CD4-positive, alpha-beta memory T cell (primary cell): ENCODE results near the gene TUBD1. TPM values are rescaled to one million over a fixed set of nuclear protein-coding genes. Genes with fewer than 3 reads are reported as not detected.

ENCODE experiments used
- CTCF ChIA-PET: fragments of 350-600 bp; sonication (Branson Sonifier 250); formaldehyde crosslinking; loops from one replicate; lab custom pipeline; 2021; ENCODE audit warnings: inconsistent platforms; ENCODE audit not compliant: partially characterized antibody; lab: Charles Lee
- POLR2A ChIA-PET: fragments of 350-600 bp; sonication (Branson Sonifier 250); formaldehyde crosslinking; loops from one replicate; lab custom pipeline; 2021; ENCODE audit not compliant: partially characterized antibody; lab: Charles Lee
- DNase-seq, 5 donors: peaks; one replicate each; pipeline versions ENCODE4 v3.0.0 to v3.0.0-alpha.2; 2020 to 2022; ENCODE audit warnings: mixed read lengths in 1 of 5
- H3K27ac ChIP-seq: one replicate; pipeline ENCODE4 v1.7.0; 2013; ENCODE audit warnings: low read depth, low read length
- H3K27me3 ChIP-seq: 2 replicates; pipeline ENCODE4 v1.7.0; 2013; ENCODE audit warnings: mild to moderate bottlenecking, low read length, moderate library complexity; ENCODE audit not compliant: insufficient read depth
- H3K36me3 ChIP-seq: 2 replicates; pipeline ENCODE4 v1.7.0; 2013; ENCODE audit warnings: mild to moderate bottlenecking, low read length, moderate library complexity; ENCODE audit not compliant: insufficient read depth
- H3K4me1 ChIP-seq: 2 replicates; pipeline ENCODE4 v1.7.0; 2013; ENCODE audit warnings: mild to moderate bottlenecking, low read length, moderate library complexity; ENCODE audit not compliant: insufficient read depth
- H3K4me3 ChIP-seq, 2 donors: one replicate each; pipeline ENCODE4 v1.7.0; 2013; ENCODE audit warnings: low read length in 2 of 2, mild to moderate bottlenecking in 1 of 2
- H3K9me3 ChIP-seq, 2 donors: one replicate each; pipeline ENCODE4 v1.7.0; 2013; ENCODE audit warnings: low read length in 2 of 2, control low read depth in 1 of 2; ENCODE audit not compliant: control insufficient read depth in 1 of 2
- H3K27ac Mint-ChIP-seq, 7 donors: one replicate each; pipeline ENCODE4 v1.8.0; 2020 to 2021; ENCODE audit warnings: mixed read lengths in 7 of 7, mild to moderate bottlenecking in 6 of 7, inconsistent platforms in 3 of 7, moderate library complexity in 3 of 7
- H3K27me3 Mint-ChIP-seq, 2 donors: one replicate each; pipeline ENCODE4 v1.8.0; 2020 to 2021; ENCODE audit warnings: mixed read lengths in 2 of 2
- H3K36me3 Mint-ChIP-seq, 2 donors: one replicate each; pipeline ENCODE4 v1.8.0; 2020 to 2021; ENCODE audit warnings: mixed read lengths in 2 of 2, inconsistent platforms in 1 of 2, mild to moderate bottlenecking in 1 of 2
- H3K4me1 Mint-ChIP-seq, 4 donors: one replicate each; pipeline ENCODE4 v1.8.0; 2020 to 2021; ENCODE audit warnings: mixed read lengths in 4 of 4, mild to moderate bottlenecking in 1 of 4
- H3K4me3 Mint-ChIP-seq, 8 donors: one replicate each; pipeline ENCODE4 v1.8.0; 2020 to 2021; ENCODE audit warnings: mixed read lengths in 8 of 8, mild to moderate bottlenecking in 7 of 8, moderate library complexity in 6 of 8, inconsistent platforms in 3 of 8
- H3K9me3 Mint-ChIP-seq, 8 donors: one replicate each; pipeline ENCODE4 v1.8.0; 2020 to 2021; ENCODE audit warnings: mixed read lengths in 8 of 8, mild to moderate bottlenecking in 5 of 8, inconsistent platforms in 3 of 8, moderate library complexity in 1 of 8
- intact Hi-C: fragments of 100-400 bp; cut with micrococcal nuclease; formaldehyde crosslinking; loops from one replicate; pipeline ENCODE4 v1.15.1; 2023
- microRNA-seq: library from miRNA; unstranded; fragments of <30 nt; microRNA quantifications from one replicate; pipeline ENCODE4 v1.2.0, GENCODE V29; 2021; ENCODE audit warnings: borderline replicate concordance, borderline number of aligned reads, borderline microRNAs expressed, mixed read lengths
- polyA plus RNA-seq, 2 donors: library from polyadenylated mRNA; unstranded; fragments of 300-500 nt; fragmentation: Illumina TruSeq; gene quantifications; one replicate each; pipeline ENCODE4 v1.2.3, GENCODE V29; 2021
- total RNA-seq, 2 experiments: library from RNA; stranded (reverse); gene quantifications; one replicate each; pipeline ENCODE4 v1.2.3, GENCODE V29; 2021

TUBD1 gene
- total and polyA plus RNA-seq, 4 experiments from 2014 or later: 13.6 to 44.0 (median 32.5) TPM

- peak overlapping the region in 1 of 7 donors; percentile 31 for H3K27ac Mint-ChIP-seq
- Histone ChIP-seq H3K9me3 (no peaks in the 10 kb centered on the region), H3K36me3 (no peaks in the 10 kb centered on the region), H3K4me3 (no peak overlapping the region), H3K4me1 (no peaks in the 10 kb centered on the region), H3K27me3 (no peaks in the 10 kb centered on the region), H3K27ac (no peak overlapping the region)
- POLR2A ChIA-PET: interaction anchor here (1.4 kb wide), 1 partner anchor 31 kb away, joined by 4 read pairs; no protein-coding TSS in a partner anchor
- peaks cover 22 to 33% of the 10 kb centered on the region in 2 donors for H3K36me3 Mint-ChIP-seq
- no peaks in the 10 kb centered on the region for H3K9me3 Mint-ChIP-seq
- no peaks in the 10 kb centered on the region for H3K27me3 Mint-ChIP-seq
- CTCF ChIA-PET: interaction anchor here (0.8 to 1.0 kb wide), 2 partner anchors 10 to 13 kb away, joined by 3 to 4 read pairs; no protein-coding TSS in a partner anchor
- no peak for DNase-seq
- H3K4me1 Mint-ChIP-seq: peaks cover 0 to 7% (median 5%) of the 10 kb centered on the region in 4 donors
- no peak overlapping the region for H3K4me3 Mint-ChIP-seq
- intact Hi-C loops: no loop called here
Measured at GRCh38 chr17:59814685-59815084, 78.1 kb downstream of the TUBD1 start.

- Mint-ChIP-seq H3K4me3 (no peak overlapping the region), H3K9me3 (no peaks in the 10 kb centered on the region), H3K4me1 (peaks cover 0 to 6% (median 4%) of the 10 kb centered on the region in 4 donors), H3K27ac (no peak overlapping the region), H3K36me3 (peaks cover 22 to 31% of the 10 kb centered on the region in 2 donors), H3K27me3 (no peaks in the 10 kb centered on the region)
- DNase-seq: no peak
- no peak overlapping the region for H3K4me3 ChIP-seq
- CTCF ChIA-PET: interaction anchor here (0.8 to 1.0 kb wide), 2 partner anchors 10 to 13 kb away, joined by 3 to 4 read pairs; no protein-coding TSS in a partner anchor
- intact Hi-C loops: no loop called here
- H3K27me3 ChIP-seq: no peaks in the 10 kb centered on the region
- POLR2A ChIA-PET: interaction anchor here (1.4 kb wide), 1 partner anchor 31 kb away, joined by 4 read pairs; no protein-coding TSS in a partner anchor
- H3K9me3 ChIP-seq: no peaks in the 10 kb centered on the region
- H3K27ac ChIP-seq: no peak overlapping the region
- H3K36me3 ChIP-seq: no peaks in the 10 kb centered on the region
- no peaks in the 10 kb centered on the region for H3K4me1 ChIP-seq
Measured at GRCh38 chr17:59814276-59814675, 78.5 kb downstream of the TUBD1 start.

GRCh38 chr17:59812139-59812538 is 80.6 kb downstream of the TUBD1 start:
- no peaks in the 10 kb centered on the region for H3K27me3 Mint-ChIP-seq
- no peaks in the 10 kb centered on the region for H3K27me3 ChIP-seq
- H3K4me3 Mint-ChIP-seq: no peak overlapping the region
- peaks cover 28 to 38% of the 10 kb centered on the region in 2 donors for H3K36me3 Mint-ChIP-seq
- H3K9me3 Mint-ChIP-seq: no peaks in the 10 kb centered on the region
- ChIA-PET CTCF (no interaction called here), POLR2A (interaction anchor here (1.2 to 1.4 kb wide), 2 partner anchors 12 to 29 kb away, joined by 4 read pairs; no protein-coding TSS in a partner anchor)
- intact Hi-C loops: no loop called here
- H3K4me1 ChIP-seq: no peaks in the 10 kb centered on the region
- no peaks in the 10 kb centered on the region for H3K9me3 ChIP-seq
- no peaks in the 10 kb centered on the region for H3K36me3 ChIP-seq
- no peak overlapping the region for H3K27ac ChIP-seq
- DNase-seq: no peak
- H3K4me1 Mint-ChIP-seq: peaks cover 3 to 6% (median 4%) of the 10 kb centered on the region in 4 donors
- H3K27ac Mint-ChIP-seq: peak overlapping the region in 5 of 7 donors; percentile 3 to 91 (median 65)
- no peak overlapping the region for H3K4me3 ChIP-seq

- Histone ChIP-seq H3K4me1 (no peaks in the 10 kb centered on the region), H3K4me3 (no peak overlapping the region), H3K36me3 (no peaks in the 10 kb centered on the region), H3K27me3 (no peaks in the 10 kb centered on the region), H3K27ac (no peak overlapping the region), H3K9me3 (no peaks in the 10 kb centered on the region)
- Mint-ChIP-seq H3K27me3 (no peaks in the 10 kb centered on the region), H3K4me3 (no peak overlapping the region), H3K4me1 (peaks cover 3 to 6% (median 4%) of the 10 kb centered on the region in 4 donors), H3K9me3 (no peaks in the 10 kb centered on the region), H3K27ac (no peak overlapping the region), H3K36me3 (peaks cover 28 to 38% of the 10 kb centered on the region in 2 donors)
- ChIA-PET CTCF (no interaction called here), POLR2A (interaction anchor here (1.2 kb wide), 1 partner anchor 13 kb away, joined by 4 read pairs; no protein-coding TSS in a partner anchor)
- intact Hi-C loops: no loop called here
- DNase-seq: no peak
Measured at GRCh38 chr17:59811209-59811608, 81.5 kb downstream of the TUBD1 start.

- Mint-ChIP-seq H3K9me3 (no peaks in the 10 kb centered on the region), H3K4me3 (no peak overlapping the region), H3K4me1 (peaks cover 3 to 6% (median 4%) of the 10 kb centered on the region in 4 donors), H3K27me3 (no peaks in the 10 kb centered on the region), H3K36me3 (peaks cover 25 to 34% of the 10 kb centered on the region in 2 donors), H3K27ac (no peak overlapping the region)
- Histone ChIP-seq H3K4me1 (no peaks in the 10 kb centered on the region), H3K27ac (no peak overlapping the region), H3K9me3 (no peaks in the 10 kb centered on the region), H3K4me3 (no peak overlapping the region), H3K27me3 (no peaks in the 10 kb centered on the region), H3K36me3 (no peaks in the 10 kb centered on the region)
- no peak for DNase-seq
- ChIA-PET CTCF (no interaction called here), POLR2A (interaction anchor here (1.2 kb wide), 1 partner anchor 14 kb away, joined by 4 read pairs; no protein-coding TSS in a partner anchor)
- intact Hi-C loops: no loop called here
Measured at GRCh38 chr17:59810894-59811153, 81.9 kb downstream of the TUBD1 start.

Small RNA genes within 50 kb of the gene (microRNA-seq; reads per million reads assigned to microRNA genes)
- gene MIR21: 228,633 reads per million, percentile 100 among the genes with 10 or more reads in this experiment

Other genes starting within 250 kb of the TUBD1 start
- gene PTRH2, start 185.5 kb downstream of the TUBD1 start, total RNA-seq: 10 to 100 TPM; 17.3 to 17.8 TPM
- 10 to 100 TPM; 16.4 to 19.5 TPM for gene PTRH2, start 185.5 kb downstream of the TUBD1 start, polyA plus RNA-seq
- 100 to 1,000 TPM; 106 to 113 TPM for gene VMP1, start 185.3 kb downstream of the TUBD1 start, total RNA-seq
- 10 to 100 TPM; 52.9 to 81.3 TPM for gene VMP1, start 185.3 kb downstream of the TUBD1 start, polyA plus RNA-seq
- 10 to 100 TPM; 57.2 to 67.4 TPM for gene RPS6KB1, start 178 bp upstream of the TUBD1 start, total RNA-seq
- 10 to 100 TPM; 21.2 to 27.1 TPM for gene RPS6KB1, start 178 bp upstream of the TUBD1 start, polyA plus RNA-seq
- 10 to 100 TPM; 36.6 to 40.3 TPM for gene RNFT1, start 71.8 kb upstream of the TUBD1 start, total RNA-seq
- gene RNFT1, start 71.8 kb upstream of the TUBD1 start, polyA plus RNA-seq: 10 to 100 TPM; 23.2 to 33.6 TPM
- 10 to 100 TPM; 18.7 to 23.5 TPM for gene HEATR6, start 186.0 kb upstream of the TUBD1 start, total RNA-seq
- gene HEATR6, start 186.0 kb upstream of the TUBD1 start, polyA plus RNA-seq: 10 to 100 TPM; 10.5 to 16.5 TPM